ENCODE measurements around the gene GHR. TPM values are rescaled to one million over a fixed set of nuclear protein-coding genes. Genes with fewer than 3 reads are reported as not detected.
"Not testable (repeated sequence)": the region's sequence is repeated elsewhere in the genome, so short reads cannot be mapped to it uniquely, and the experiment has no call there.

The GHR gene
- total RNA-seq, 2 experiments from 2014 or later: not detected

- H3K4me1 Mint-ChIP-seq (ENCODE audit: low read depth): peaks cover 16% of the 10 kb centered on the region
- CTCF ChIA-PET: no interaction called here
- POLR2A ChIA-PET: no interaction called here
- no peak overlapping the region for H3K27ac Mint-ChIP-seq
- H3K4me3 Mint-ChIP-seq: no peak overlapping the region
- intact Hi-C loops (cut with micrococcal nuclease): no loop called here
- ATAC-seq (peak; percentile 82), DNase-seq (peak; percentile 30)
- peaks cover 16% of the 10 kb centered on the region for H3K27me3 Mint-ChIP-seq
- no peaks in the 10 kb centered on the region for H3K36me3 Mint-ChIP-seq (ENCODE audit: low read depth)
- TF ChIP-seq, protein P1, sequence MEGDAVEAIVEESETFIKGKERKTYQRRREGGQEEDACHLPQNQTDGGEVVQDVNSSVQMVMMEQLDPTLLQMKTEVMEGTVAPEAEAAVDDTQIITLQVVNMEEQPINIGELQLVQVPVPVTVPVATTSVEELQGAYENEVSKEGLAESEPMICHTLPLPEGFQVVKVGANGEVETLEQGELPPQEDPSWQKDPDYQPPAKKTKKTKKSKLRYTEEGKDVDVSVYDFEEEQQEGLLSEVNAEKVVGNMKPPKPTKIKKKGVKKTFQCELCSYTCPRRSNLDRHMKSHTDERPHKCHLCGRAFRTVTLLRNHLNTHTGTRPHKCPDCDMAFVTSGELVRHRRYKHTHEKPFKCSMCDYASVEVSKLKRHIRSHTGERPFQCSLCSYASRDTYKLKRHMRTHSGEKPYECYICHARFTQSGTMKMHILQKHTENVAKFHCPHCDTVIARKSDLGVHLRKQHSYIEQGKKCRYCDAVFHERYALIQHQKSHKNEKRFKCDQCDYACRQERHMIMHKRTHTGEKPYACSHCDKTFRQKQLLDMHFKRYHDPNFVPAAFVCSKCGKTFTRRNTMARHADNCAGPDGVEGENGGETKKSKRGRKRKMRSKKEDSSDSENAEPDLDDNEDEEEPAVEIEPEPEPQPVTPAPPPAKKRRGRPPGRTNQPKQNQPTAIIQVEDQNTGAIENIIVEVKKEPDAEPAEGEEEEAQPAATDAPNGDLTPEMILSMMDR (IDR thresholded peaks at IDR 0.05): no peak
- no peaks in the 10 kb centered on the region for H3K9me3 Mint-ChIP-seq
These were observed 295.4 kb downstream of the GHR start for GRCh38 chr5:42718591-42718990.

GRCh38 chr5:42719034-42719433 is 295.8 kb downstream of the GHR start:
- peak; percentile 27 for ATAC-seq
- no peaks in the 10 kb centered on the region for H3K9me3 Mint-ChIP-seq
- no peaks in the 10 kb centered on the region for H3K36me3 Mint-ChIP-seq (ENCODE audit: low read depth)
- POLR2A ChIA-PET: no interaction called here
- intact Hi-C loops (cut with micrococcal nuclease): no loop called here
- no peak overlapping the region for H3K4me3 Mint-ChIP-seq
- peaks cover 16% of the 10 kb centered on the region for H3K4me1 Mint-ChIP-seq (ENCODE audit: low read depth)
- peaks cover 17% of the 10 kb centered on the region for H3K27me3 Mint-ChIP-seq
- CTCF ChIA-PET: no interaction called here
- no peak for DNase-seq
- H3K27ac Mint-ChIP-seq: no peak overlapping the region
- TF ChIP-seq, protein P1 (IDR thresholded peaks at IDR 0.05): no peak

GRCh38 chr5:42720251-42720650 is 297.0 kb downstream of the GHR start:
- intact Hi-C loops (cut with micrococcal nuclease): no loop called here
- Mint-ChIP-seq H3K27ac (no peak overlapping the region), H3K4me1 (ENCODE audit: low read depth) (peaks cover 16% of the 10 kb centered on the region), H3K4me3 (no peak overlapping the region), H3K9me3 (no peaks in the 10 kb centered on the region), H3K36me3 (ENCODE audit: low read depth) (no peaks in the 10 kb centered on the region), H3K27me3 (peaks cover 19% of the 10 kb centered on the region)
- POLR2A ChIA-PET: no interaction called here
- CTCF ChIA-PET: no interaction called here
- DNase-seq: no peak
- ATAC-seq: no peak
- TF ChIP-seq, protein P1 (IDR thresholded peaks at IDR 0.05): no peak

- Mint-ChIP-seq H3K27ac (no peak overlapping the region), H3K36me3 (ENCODE audit: low read depth) (no peaks in the 10 kb centered on the region), H3K4me1 (ENCODE audit: low read depth) (peaks cover 16% of the 10 kb centered on the region), H3K27me3 (peaks cover 22% of the 10 kb centered on the region), H3K9me3 (no peaks in the 10 kb centered on the region), H3K4me3 (no peak overlapping the region)
- intact Hi-C loops (cut with micrococcal nuclease): no loop called here
- ChIA-PET CTCF (interaction anchor here (0.8 kb wide), 2 partner anchors 140 to 664 kb away, joined by 3 read pairs; no protein-coding TSS in a partner anchor), POLR2A (no interaction called here)
- DNase-seq: no peak
- no peak for ATAC-seq
- TF ChIP-seq, protein P1 (IDR thresholded peaks at IDR 0.05): no peak
These were observed 298.2 kb downstream of the GHR start for GRCh38 chr5:42721484-42721883.

GRCh38 chr5:42734531-42735058 is 311.4 kb downstream of the GHR start:
- H3K27ac Mint-ChIP-seq; H3K4me3 Mint-ChIP-seq; CTCF ChIA-PET; H3K27me3 Mint-ChIP-seq; ATAC-seq; DNase-seq; POLR2A ChIA-PET; H3K4me1 Mint-ChIP-seq (ENCODE audit: low read depth); H3K9me3 Mint-ChIP-seq; intact Hi-C loops (cut with micrococcal nuclease); H3K36me3 Mint-ChIP-seq (ENCODE audit: low read depth): not testable (repeated sequence)

Measured in activated CD8-positive, alpha-beta T cell treated with anti-CD3 and anti-CD28 coated beads for 36 hours (primary cell).